Activated T-cell treated with anti-CD3 and anti-CD28 coated beads, Interleukin-2, amount 50 U/mL, for 72 hours (primary cell): ENCODE results near the gene NLGN1. TPM values are rescaled to one million over a fixed set of nuclear protein-coding genes. Genes with fewer than 3 reads are reported as not detected.

ENCODE experiments used
- ATAC-seq, 2 donors: fragments of 150-1000 bp; cut with Tn5 transposase; replicated peaks in 1 of 2; 2 replicates each; pipeline ENCODE4 v1.10.0; 2021; ENCODE audit warnings: moderate library complexity in 2 of 2, mild to moderate bottlenecking in 1 of 2
- DNase-seq, 2 donors: peaks; one replicate each; pipeline ENCODE4 v3.0.0; 2021 to 2022; ENCODE audit warnings: mixed read lengths in 1 of 2
- H3K27ac Mint-ChIP-seq: one replicate; pipeline ENCODE4 v1.8.0; 2022; ENCODE audit warnings: mild to moderate bottlenecking, moderate library complexity, mixed read lengths
- H3K27me3 Mint-ChIP-seq: one replicate; pipeline ENCODE4 v1.8.0; 2022; ENCODE audit warnings: low read depth, mixed read lengths
- H3K36me3 Mint-ChIP-seq, 2 donors: one replicate each; pipeline ENCODE4 v1.8.0; 2022; ENCODE audit warnings: mixed read lengths in 2 of 2, mild to moderate bottlenecking in 1 of 2; ENCODE audit not compliant: insufficient read depth in 2 of 2
- H3K4me1 Mint-ChIP-seq: one replicate; pipeline ENCODE4 v1.8.0; 2022; ENCODE audit warnings: low read depth, mixed read lengths
- H3K4me3 Mint-ChIP-seq, 2 donors: one replicate each; pipeline ENCODE4 v1.8.0; 2022; ENCODE audit warnings: mild to moderate bottlenecking in 2 of 2, mixed read lengths in 2 of 2, moderate library complexity in 2 of 2
- H3K9me3 Mint-ChIP-seq, 2 donors: one replicate each; pipeline ENCODE4 v1.8.0; 2022; ENCODE audit warnings: mixed read lengths in 2 of 2
- total RNA-seq, 2 donors: library from RNA; stranded (reverse); gene quantifications; one replicate each; pipeline ENCODE4 v1.2.3, GENCODE V29; 2022

The NLGN1 gene
- total RNA-seq, 2 donors from 2014 or later = not detected

DNA sequence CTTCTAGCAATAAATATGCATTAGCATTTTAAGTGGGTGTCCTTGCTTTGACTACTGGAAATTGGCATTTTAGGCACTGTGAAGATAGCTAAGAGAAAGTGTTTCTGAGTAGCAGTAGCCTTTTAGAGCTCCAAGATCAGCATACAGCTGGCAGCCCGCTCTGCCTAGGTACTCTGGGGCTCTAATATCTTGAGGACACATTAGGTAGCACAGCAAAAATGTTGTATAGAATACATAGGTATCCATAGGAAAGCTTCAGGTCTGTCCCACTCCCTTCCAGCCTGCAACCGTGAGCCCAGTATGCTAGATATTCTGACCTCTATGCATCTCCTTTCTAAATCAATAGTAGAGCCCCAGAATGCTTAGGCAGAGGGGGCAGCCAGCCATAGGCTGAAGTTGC is 670.5 kb downstream of the NLGN1 start:
- DNase-seq = no peak
- Mint-ChIP-seq H3K9me3 (peaks cover 0 to 5% of the 10 kb centered on the region in 2 donors), H3K36me3 (no peaks in the 10 kb centered on the region), H3K27me3 (no peaks in the 10 kb centered on the region), H3K4me1 (no peaks in the 10 kb centered on the region), H3K4me3 (no peak overlapping the region), H3K27ac (no peak overlapping the region)
- no peak for ATAC-seq

DNA sequence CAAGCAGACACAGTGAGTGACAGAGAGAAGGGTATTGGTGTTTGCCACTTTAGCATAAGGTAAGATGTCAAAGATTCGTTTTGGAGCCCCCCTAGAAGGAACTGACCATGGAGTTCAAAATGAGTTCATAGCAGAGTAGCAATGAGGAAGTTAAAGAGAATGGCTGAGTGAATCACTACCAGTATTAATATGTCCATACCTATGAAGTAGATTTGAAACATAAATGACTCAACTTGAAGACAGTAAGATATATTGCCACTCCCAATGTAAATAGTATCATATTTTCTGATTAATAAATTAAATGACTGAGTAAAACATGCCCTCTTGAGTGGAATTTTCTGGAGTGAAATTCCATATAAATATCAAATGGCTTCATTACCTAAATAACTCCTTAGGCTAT is 675.1 kb downstream of the NLGN1 start:
- no peak for DNase-seq
- Mint-ChIP-seq H3K36me3 (no peaks in the 10 kb centered on the region), H3K27me3 (no peaks in the 10 kb centered on the region), H3K9me3 (peaks cover 0 to 5% of the 10 kb centered on the region in 2 donors), H3K4me3 (no peak overlapping the region), H3K4me1 (no peaks in the 10 kb centered on the region), H3K27ac (no peak overlapping the region)
- ATAC-seq = no peak

DNA sequence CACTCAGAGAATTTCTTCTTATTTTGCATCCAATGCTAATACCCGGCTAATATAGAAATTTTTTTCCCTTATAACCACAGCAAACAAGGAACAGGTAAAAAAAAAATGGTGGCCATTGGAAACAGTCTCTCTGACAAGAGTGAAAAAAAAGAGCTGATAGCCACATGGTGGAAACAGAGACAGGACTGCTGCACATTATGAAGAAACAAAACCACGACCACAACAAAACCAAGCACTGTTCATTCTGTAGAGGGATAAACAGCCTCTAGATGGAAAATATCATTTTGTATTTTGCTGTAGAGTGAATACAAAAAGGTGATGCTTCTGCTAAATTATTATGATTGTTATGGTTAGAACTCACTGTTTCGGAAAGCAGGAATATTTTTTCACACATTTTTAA is 686.2 kb downstream of the NLGN1 start:
- Mint-ChIP-seq H3K9me3 (peaks cover 2 to 4% of the 10 kb centered on the region in 2 donors), H3K36me3 (no peaks in the 10 kb centered on the region), H3K27me3 (no peaks in the 10 kb centered on the region), H3K4me3 (no peak overlapping the region), H3K27ac (no peak overlapping the region), H3K4me1 (no peaks in the 10 kb centered on the region)
- DNase-seq = no peak
- no peak for ATAC-seq

GRCh38 chr3:174089592-174089991 is 692.0 kb downstream of the NLGN1 start:
- no peaks in the 10 kb centered on the region for H3K27me3 Mint-ChIP-seq
- H3K4me3 Mint-ChIP-seq = no peak overlapping the region
- no peak overlapping the region for H3K27ac Mint-ChIP-seq
- no peaks in the 10 kb centered on the region for H3K36me3 Mint-ChIP-seq
- H3K4me1 Mint-ChIP-seq = no peaks in the 10 kb centered on the region
- ATAC-seq (no peak), DNase-seq (no peak)
- H3K9me3 Mint-ChIP-seq = peaks cover 0 to 2% of the 10 kb centered on the region in 2 donors

GRCh38 chr3:174094669-174095068 is 697.1 kb downstream of the NLGN1 start:
- H3K9me3 Mint-ChIP-seq = no peaks in the 10 kb centered on the region
- no peaks in the 10 kb centered on the region for H3K36me3 Mint-ChIP-seq
- H3K4me1 Mint-ChIP-seq = no peaks in the 10 kb centered on the region
- ATAC-seq (no peak), DNase-seq (no peak)
- H3K27ac Mint-ChIP-seq = no peak overlapping the region
- H3K4me3 Mint-ChIP-seq = no peak overlapping the region
- no peaks in the 10 kb centered on the region for H3K27me3 Mint-ChIP-seq

- Mint-ChIP-seq H3K27me3 (no peaks in the 10 kb centered on the region), H3K27ac (no peak overlapping the region), H3K4me3 (no peak overlapping the region), H3K36me3 (no peaks in the 10 kb centered on the region), H3K4me1 (no peaks in the 10 kb centered on the region), H3K9me3 (peaks cover 0 to 1% of the 10 kb centered on the region in 2 donors)
- DNase-seq (no peak), ATAC-seq (no peak)
These were observed 700.1 kb downstream of the NLGN1 start for GRCh38 chr3:174097686-174098085.

- Mint-ChIP-seq H3K9me3 (peaks cover 0 to 2% of the 10 kb centered on the region in 2 donors), H3K27ac (no peak overlapping the region), H3K4me1 (no peaks in the 10 kb centered on the region), H3K4me3 (no peak overlapping the region), H3K27me3 (no peaks in the 10 kb centered on the region), H3K36me3 (no peaks in the 10 kb centered on the region)
- ATAC-seq (no peak), DNase-seq (no peak)
These were observed 701.2 kb downstream of the NLGN1 start for GRCh38 chr3:174098746-174099145.

- no peak overlapping the region for H3K27ac Mint-ChIP-seq
- no peak for DNase-seq
- no peaks in the 10 kb centered on the region for H3K27me3 Mint-ChIP-seq
These were observed 702.2 kb downstream of the NLGN1 start for GRCh38 chr3:174099724-174100123.

DNA sequence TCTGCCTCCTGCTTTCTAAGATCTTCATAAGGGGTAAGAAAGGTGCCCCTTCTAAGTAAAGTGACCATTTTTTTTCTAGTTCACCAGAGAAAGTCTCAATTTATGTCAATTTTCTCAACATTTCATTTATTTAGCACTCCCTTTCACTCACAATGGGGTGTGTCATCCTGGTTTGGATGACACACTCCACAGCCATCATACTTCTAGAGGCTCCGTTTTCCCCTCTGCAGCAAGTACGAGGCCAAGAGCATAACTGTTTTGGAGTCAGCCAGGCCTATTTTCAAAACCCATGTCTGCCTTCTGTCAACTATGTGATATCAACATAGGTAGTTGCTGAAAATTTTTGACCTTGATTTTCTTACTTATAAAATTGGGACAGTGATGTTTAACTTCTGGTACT is 703.2 kb downstream of the NLGN1 start:
- H3K9me3 Mint-ChIP-seq = peaks cover 0 to 2% of the 10 kb centered on the region in 2 donors
- H3K27me3 Mint-ChIP-seq = no peaks in the 10 kb centered on the region
- H3K4me3 Mint-ChIP-seq = no peak overlapping the region
- H3K4me1 Mint-ChIP-seq = no peaks in the 10 kb centered on the region
- no peaks in the 10 kb centered on the region for H3K36me3 Mint-ChIP-seq
- ATAC-seq (no peak), DNase-seq (no peak)
- no peak overlapping the region for H3K27ac Mint-ChIP-seq

More at GRCh38 chr3:174099724-174100123, 702.2 kb downstream of the NLGN1 start:
- no peak overlapping the region for H3K4me3 Mint-ChIP-seq
- H3K4me1 Mint-ChIP-seq = no peaks in the 10 kb centered on the region
- H3K36me3 Mint-ChIP-seq = no peaks in the 10 kb centered on the region
- ATAC-seq = no peak
- H3K9me3 Mint-ChIP-seq = peaks cover 0 to 2% of the 10 kb centered on the region in 2 donors

GRCh38 chr3:174101244-174101643 is 703.7 kb downstream of the NLGN1 start:
- DNase-seq = no peak
- H3K4me3 Mint-ChIP-seq = no peak overlapping the region
- no peaks in the 10 kb centered on the region for H3K4me1 Mint-ChIP-seq
- ATAC-seq = no peak
- no peak overlapping the region for H3K27ac Mint-ChIP-seq
- no peaks in the 10 kb centered on the region for H3K27me3 Mint-ChIP-seq
- no peaks in the 10 kb centered on the region for H3K36me3 Mint-ChIP-seq
- peaks cover 0 to 2% of the 10 kb centered on the region in 2 donors for H3K9me3 Mint-ChIP-seq

DNA sequence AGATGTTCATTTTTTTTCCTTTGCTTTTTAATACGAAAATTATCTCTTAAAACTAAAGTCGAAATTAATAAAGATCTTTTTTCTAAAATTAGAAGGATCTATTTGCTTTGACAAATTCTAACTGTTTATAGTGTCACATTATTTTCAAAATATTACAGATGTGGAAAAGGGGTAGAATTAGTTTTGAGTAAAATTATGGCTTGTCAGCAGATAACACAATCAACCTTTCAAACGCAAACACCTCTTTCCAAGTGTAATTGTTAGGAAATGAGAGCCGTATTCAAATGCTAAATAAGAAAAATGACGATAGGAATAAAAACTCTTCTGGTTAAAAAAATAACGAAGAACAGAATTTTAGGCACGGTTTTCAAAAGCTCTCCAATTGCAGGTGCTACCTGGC is 704.7 kb downstream of the NLGN1 start:
- peaks cover 0 to 2% of the 10 kb centered on the region in 2 donors for H3K9me3 Mint-ChIP-seq
- no peaks in the 10 kb centered on the region for H3K27me3 Mint-ChIP-seq
- no peak overlapping the region for H3K27ac Mint-ChIP-seq
- DNase-seq (no peak), ATAC-seq (no peak)
- H3K4me3 Mint-ChIP-seq = no peak overlapping the region
- no peaks in the 10 kb centered on the region for H3K36me3 Mint-ChIP-seq
- no peaks in the 10 kb centered on the region for H3K4me1 Mint-ChIP-seq

GRCh38 chr3:174102866-174103265 is 705.3 kb downstream of the NLGN1 start:
- no peaks in the 10 kb centered on the region for H3K27me3 Mint-ChIP-seq
- ATAC-seq = no peak
- DNase-seq = no peak

GRCh38 chr3:174110761-174111160 is 713.2 kb downstream of the NLGN1 start:
- ATAC-seq (no peak), DNase-seq (no peak)
- no peaks in the 10 kb centered on the region for H3K4me1 Mint-ChIP-seq
- no peaks in the 10 kb centered on the region for H3K27me3 Mint-ChIP-seq
- no peak overlapping the region for H3K27ac Mint-ChIP-seq
- no peak overlapping the region for H3K4me3 Mint-ChIP-seq
- no peaks in the 10 kb centered on the region for H3K9me3 Mint-ChIP-seq
- H3K36me3 Mint-ChIP-seq = no peaks in the 10 kb centered on the region

More at GRCh38 chr3:174102866-174103265, 705.3 kb downstream of the NLGN1 start:
- H3K36me3 Mint-ChIP-seq = no peaks in the 10 kb centered on the region
- no peak overlapping the region for H3K27ac Mint-ChIP-seq
- no peak overlapping the region for H3K4me3 Mint-ChIP-seq
- H3K4me1 Mint-ChIP-seq = no peaks in the 10 kb centered on the region
- peaks cover 0 to 2% of the 10 kb centered on the region in 2 donors for H3K9me3 Mint-ChIP-seq

DNA sequence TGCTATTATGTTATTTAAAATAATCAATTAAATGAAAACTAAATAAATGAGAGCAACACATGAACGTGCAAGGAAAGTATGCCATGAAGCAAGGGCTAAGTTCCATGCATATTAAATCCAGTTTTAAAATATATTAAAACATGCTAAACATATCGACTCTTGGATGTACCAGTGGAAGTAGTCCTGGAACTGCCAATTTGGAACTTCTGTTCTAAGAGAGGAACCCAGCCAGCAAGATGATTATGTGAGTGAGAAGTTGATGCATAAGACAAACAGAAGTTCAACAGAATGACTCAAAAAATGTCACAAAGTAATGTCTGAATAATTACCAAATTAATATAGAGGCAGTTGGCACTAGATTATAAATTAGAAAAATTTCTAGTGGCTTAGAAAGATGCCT is 714.2 kb downstream of the NLGN1 start:
- ATAC-seq = no peak

More for the DNA sequence above, 714.2 kb downstream of the NLGN1 start:
- Mint-ChIP-seq H3K27me3 (no peaks in the 10 kb centered on the region), H3K9me3 (no peaks in the 10 kb centered on the region), H3K27ac (no peak overlapping the region), H3K4me3 (no peak overlapping the region), H3K4me1 (no peaks in the 10 kb centered on the region), H3K36me3 (no peaks in the 10 kb centered on the region)
- no peak for DNase-seq
